Large intestine (tissue), 3 donors: ENCODE measurements around the gene NFILZ. TPM values are rescaled to one million over a fixed set of nuclear protein-coding genes. Genes with fewer than 3 reads are reported as not detected.

Source experiments
- DNase-seq, 2 donors: peaks; one replicate each; pipeline versions ENCODE4 v3.0.0 to v3.0.0-alpha.2; 2013
- H3K27ac ChIP-seq: one replicate; pipeline ENCODE4 v1.5.1; 2013; ENCODE audit warnings: low read length
- H3K27me3 ChIP-seq: 2 replicates; pipeline ENCODE4 v1.6.1; 2013; ENCODE audit warnings: low read length; ENCODE audit not compliant: control insufficient read depth, insufficient read depth
- H3K36me3 ChIP-seq: 2 replicates; pipeline ENCODE4 v1.6.1; 2013; ENCODE audit warnings: low read length; ENCODE audit not compliant: control insufficient read depth, insufficient read depth
- H3K4me1 ChIP-seq: one replicate; pipeline ENCODE4 v1.6.1; 2013; ENCODE audit warnings: low read length; ENCODE audit not compliant: control insufficient read depth, insufficient read depth
- H3K4me3 ChIP-seq: one replicate; pipeline ENCODE4 v1.5.1; 2013; ENCODE audit warnings: low read length
- H3K9me3 ChIP-seq: one replicate; pipeline ENCODE4 v1.6.1; 2013; ENCODE audit warnings: mild to moderate bottlenecking, low read depth, low read length, moderate library complexity; ENCODE audit not compliant: control insufficient read depth
- WGBS: methylation state at CpG from one replicate; pipeline ENCODE4 v1.1.5; 2013; ENCODE audit warnings: low lambda C conversion rate; ENCODE audit not compliant: insufficient coverage; 5-methylcytosine and 5-hydroxymethylcytosine counted together
- polyA plus RNA-seq: library from polyadenylated mRNA; unstranded; fragments of 120-200 nt; gene quantifications from one replicate; pipeline ENCODE4 v1.2.1, GENCODE V29; 2013

The NFILZ gene
- polyA plus RNA-seq, 1 donor: not detected

DNA sequence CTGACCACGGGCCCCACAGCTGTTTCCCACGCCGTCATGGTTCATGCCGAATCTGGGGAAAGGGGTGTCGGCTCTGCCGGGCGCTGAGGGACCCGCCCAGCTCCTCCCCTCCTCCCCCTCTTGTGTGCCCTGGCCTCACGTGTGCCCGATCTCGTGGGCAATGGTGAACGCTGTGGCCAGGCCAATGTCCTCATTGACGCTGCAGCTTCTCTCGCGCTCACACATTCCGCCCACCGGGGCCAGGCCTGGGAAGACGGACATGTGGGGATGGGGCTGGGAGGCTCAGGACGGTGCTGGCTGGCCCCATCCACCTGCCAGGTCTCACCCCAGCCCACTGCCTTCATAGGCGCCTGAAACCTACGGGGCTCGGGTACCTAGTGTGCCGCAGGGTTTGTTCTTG is 34.3 kb upstream of the NFILZ start:
- H3K4me3 ChIP-seq: no peak overlapping the region
- no peaks in the 10 kb centered on the region for H3K4me1 ChIP-seq
- H3K27me3 ChIP-seq: peaks cover 14% of the 10 kb centered on the region
- no peak for DNase-seq
- WGBS: no CpG with 5 or more reads among the region's 23 CpGs
- H3K36me3 ChIP-seq: peaks cover 2% of the 10 kb centered on the region
- H3K9me3 ChIP-seq: peaks cover 15% of the 10 kb centered on the region
- H3K27ac ChIP-seq: no peak overlapping the region

DNA sequence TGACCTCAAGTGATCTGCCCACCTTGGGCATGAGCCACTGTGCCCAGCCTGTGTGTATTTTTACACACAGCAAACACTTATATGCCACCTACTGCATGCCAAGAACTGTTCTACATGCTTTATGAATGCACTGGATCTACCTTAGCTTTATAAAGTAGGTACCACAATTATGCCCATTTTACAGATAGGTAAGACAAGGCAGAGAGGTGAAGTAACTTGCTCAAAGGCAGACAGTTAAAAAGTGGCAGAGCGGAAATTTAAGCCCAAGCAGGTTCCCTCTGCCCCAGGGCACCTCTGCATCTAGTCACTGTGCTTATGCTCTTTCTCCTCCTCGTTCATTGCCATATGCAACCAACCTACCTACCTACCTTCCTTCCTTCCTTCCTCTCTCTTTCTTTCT is 30.4 kb upstream of the NFILZ start:
- Histone ChIP-seq H3K9me3 (peaks cover 11% of the 10 kb centered on the region), H3K27me3 (no peaks in the 10 kb centered on the region), H3K4me1 (no peaks in the 10 kb centered on the region), H3K27ac (no peak overlapping the region), H3K4me3 (no peak overlapping the region), H3K36me3 (peaks cover 5% of the 10 kb centered on the region)
- 94% methylated on average over 2 of the region's 2 CpGs for WGBS
- DNase-seq: no peak

- Histone ChIP-seq H3K36me3 (peaks cover 5% of the 10 kb centered on the region), H3K4me1 (no peaks in the 10 kb centered on the region), H3K27ac (no peak overlapping the region), H3K27me3 (no peaks in the 10 kb centered on the region), H3K4me3 (no peak overlapping the region), H3K9me3 (peaks cover 18% of the 10 kb centered on the region)
- no peak for DNase-seq
- no CpG with 5 or more reads among the region's 16 CpGs for WGBS
These were observed 29.6 kb upstream of the NFILZ start for GRCh38 chr19:8600816-8601215.

- no peak overlapping the region for H3K27ac ChIP-seq
- H3K27me3 ChIP-seq: no peaks in the 10 kb centered on the region
- no CpG with 5 or more reads among the region's 5 CpGs for WGBS
- no peak for DNase-seq
- H3K4me1 ChIP-seq: no peaks in the 10 kb centered on the region
- peaks cover 5% of the 10 kb centered on the region for H3K36me3 ChIP-seq
- H3K4me3 ChIP-seq: no peak overlapping the region
- peaks cover 15% of the 10 kb centered on the region for H3K9me3 ChIP-seq
These were observed 28.6 kb upstream of the NFILZ start for GRCh38 chr19:8601796-8602195.

DNA sequence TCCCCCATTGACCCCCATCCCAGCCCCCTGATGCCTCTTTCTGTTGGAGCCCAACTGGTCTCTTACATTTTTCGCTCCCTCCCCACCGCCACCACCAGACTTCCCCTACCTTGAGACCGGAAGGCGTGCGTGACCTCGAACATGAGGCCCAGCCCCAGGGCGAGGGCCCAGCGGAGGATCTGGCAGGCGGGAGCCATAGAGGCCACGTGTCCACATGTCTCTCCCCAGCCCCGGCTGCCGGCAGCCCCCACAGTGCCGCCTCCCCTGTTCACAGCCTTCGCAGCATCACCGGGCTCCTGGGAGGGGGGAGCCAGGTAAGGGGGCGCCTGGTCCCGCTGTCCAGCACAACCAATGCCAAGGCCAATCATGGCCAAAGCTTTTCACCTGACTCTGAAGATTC is 24.9 kb upstream of the NFILZ start:
- Histone ChIP-seq H3K9me3 (peaks cover 10% of the 10 kb centered on the region), H3K4me1 (peaks cover 2% of the 10 kb centered on the region), H3K27ac (no peak overlapping the region), H3K27me3 (peaks cover 17% of the 10 kb centered on the region), H3K4me3 (no peak overlapping the region), H3K36me3 (peaks cover 5% of the 10 kb centered on the region)
- no peak for DNase-seq
- WGBS: no CpG with 5 or more reads among the region's 17 CpGs

DNA sequence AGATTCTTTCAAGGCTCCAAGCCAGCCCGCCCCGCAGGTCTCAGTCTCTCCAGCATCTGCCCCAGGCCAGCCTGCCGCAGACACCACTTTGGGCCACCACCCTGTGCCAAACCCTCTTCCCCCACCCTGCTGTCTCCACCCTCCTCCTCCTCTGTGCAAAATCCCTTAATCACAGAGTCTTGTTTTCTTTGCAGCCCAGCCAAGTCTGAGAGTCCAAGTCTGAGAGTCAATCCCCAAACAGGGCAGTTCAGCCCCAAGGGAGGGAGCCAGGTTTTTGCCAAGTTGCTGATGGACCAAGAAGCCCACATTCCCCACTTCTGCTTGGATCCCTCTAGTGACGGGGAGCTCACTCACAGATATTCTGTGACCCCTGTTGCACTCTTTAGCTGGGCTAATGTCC is 23.0 kb upstream of the NFILZ start:
- no peak overlapping the region for H3K27ac ChIP-seq
- peaks cover 2% of the 10 kb centered on the region for H3K4me1 ChIP-seq
- peaks cover 10% of the 10 kb centered on the region for H3K9me3 ChIP-seq
- H3K27me3 ChIP-seq: peaks cover 17% of the 10 kb centered on the region
- 100% methylated on average over 3 of the region's 4 CpGs for WGBS
- no peaks in the 10 kb centered on the region for H3K36me3 ChIP-seq
- no peak for DNase-seq
- no peak overlapping the region for H3K4me3 ChIP-seq

GRCh38 chr19:8608941-8609278 is 21.5 kb upstream of the NFILZ start:
- Histone ChIP-seq H3K4me1 (peaks cover 2% of the 10 kb centered on the region), H3K36me3 (no peaks in the 10 kb centered on the region), H3K4me3 (peak overlapping the region; percentile 57), H3K9me3 (peaks cover 10% of the 10 kb centered on the region), H3K27ac (no peak overlapping the region), H3K27me3 (peaks cover 17% of the 10 kb centered on the region)
- no CpG with 5 or more reads among the region's 5 CpGs for WGBS
- DNase-seq: no peak

- Histone ChIP-seq H3K27ac (peak overlapping the region; percentile 49), H3K36me3 (no peaks in the 10 kb centered on the region), H3K27me3 (peaks cover 17% of the 10 kb centered on the region), H3K9me3 (peaks cover 10% of the 10 kb centered on the region), H3K4me3 (peak overlapping the region; percentile 57), H3K4me1 (peaks cover 2% of the 10 kb centered on the region)
- DNase-seq: peak in 1 of 2 donors; percentile 39
- no CpG with 5 or more reads among the region's 47 CpGs for WGBS
These were observed 21.0 kb upstream of the NFILZ start for GRCh38 chr19:8609279-8610040.

DNA sequence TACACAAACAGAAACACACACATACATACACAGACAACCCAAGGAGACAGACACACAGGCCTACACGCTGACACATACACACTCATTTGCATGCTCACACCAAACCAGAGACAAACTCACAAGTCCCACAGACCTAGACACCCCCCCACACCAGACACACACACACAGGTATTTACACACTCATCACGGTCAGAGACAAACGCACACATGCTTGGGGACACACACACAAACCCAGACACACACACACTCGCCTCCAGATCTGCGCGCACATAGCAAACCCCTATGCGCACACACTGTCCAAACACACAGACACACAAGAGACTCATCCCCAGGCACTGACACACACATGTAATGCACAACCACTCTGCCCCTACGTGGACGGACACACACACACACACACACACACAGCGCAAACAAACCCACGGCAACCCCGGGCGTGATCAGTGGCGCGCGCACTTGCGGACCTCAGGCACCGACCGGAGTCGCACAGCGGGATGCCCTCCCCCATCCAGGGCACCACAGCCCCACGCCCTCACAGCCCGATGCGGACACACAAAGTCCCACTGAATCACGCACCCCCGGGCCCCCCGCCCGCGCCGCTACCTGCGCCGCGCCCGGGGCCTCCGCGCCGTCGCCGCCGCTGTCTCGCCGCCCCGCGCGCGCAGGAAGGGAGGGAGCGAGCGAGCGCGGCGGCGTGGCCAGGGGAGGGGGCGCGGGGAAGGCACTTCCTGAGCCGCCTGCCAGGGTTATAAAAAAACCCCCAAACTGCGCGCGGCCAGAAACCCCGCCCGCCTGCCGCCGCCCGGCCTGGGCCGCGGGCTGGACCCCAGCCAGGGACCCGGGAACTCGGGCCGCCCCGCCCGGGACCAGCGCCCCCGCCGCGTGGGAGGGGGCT is 20.1 kb upstream of the NFILZ start, which contains the start of gene ADAMTS10:
TSS of gene ADAMTS10 (minus strand) at position 675 of the 895 bp plus-strand sequence. CDS start 5,005 bp downstream, outside the sequence.
- peak within 1 kb of the TSS; percentile 57 for H3K4me3 ChIP-seq
- H3K27me3 ChIP-seq: peaks cover 17% of the 10 kb centered on the region
- H3K9me3 ChIP-seq: peaks cover 4% of the 10 kb centered on the region
- WGBS: no CpG with 5 or more reads among the region's 74 CpGs
- H3K4me1 ChIP-seq: peaks cover 2% of the 10 kb centered on the region
- DNase-seq: peak in 1 of 2 donors; percentile 50
- no peaks in the 10 kb centered on the region for H3K36me3 ChIP-seq
- H3K27ac ChIP-seq: peak within 1 kb of the TSS; percentile 49

DNA sequence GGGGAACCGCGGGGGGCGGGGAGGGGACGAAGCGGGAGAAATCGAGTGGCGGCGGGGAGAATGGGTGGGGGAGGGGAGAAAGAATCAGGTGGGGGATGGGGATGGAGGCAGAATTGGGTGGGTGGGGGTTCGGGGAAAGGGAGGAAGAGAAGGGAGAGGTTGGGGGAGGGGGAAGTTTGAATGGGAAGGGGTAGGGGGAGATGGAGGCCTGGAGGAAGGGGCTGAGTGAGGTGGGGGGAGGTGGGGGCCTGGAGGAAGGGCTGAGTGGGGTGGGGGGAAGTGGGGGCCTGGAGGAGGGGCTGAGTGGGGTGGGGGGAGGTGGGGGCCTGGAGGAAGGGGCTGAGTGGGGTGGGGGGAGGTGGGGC is 19.5 kb upstream of the NFILZ start:
- Histone ChIP-seq H3K27ac (no peak overlapping the region), H3K4me1 (peaks cover 2% of the 10 kb centered on the region), H3K4me3 (no peak overlapping the region), H3K36me3 (no peaks in the 10 kb centered on the region), H3K9me3 (no peaks in the 10 kb centered on the region), H3K27me3 (peaks cover 17% of the 10 kb centered on the region)
- DNase-seq: no peak
- no CpG with 5 or more reads among the region's 9 CpGs for WGBS
